Suprapubic skin (tissue), 4 donors: Measurements from ENCODE around the gene MRPS15. TPM values are rescaled to one million over a fixed set of nuclear protein-coding genes. Genes with fewer than 3 reads are reported as not detected.
A peak's percentile ranks its signal among the peaks of the same experiment; 100 is the strongest.

Source experiments
- DNase-seq, 2 donors: peaks; one replicate each; pipeline ENCODE4 v3.0.0-alpha.2; 2019; ENCODE audit warnings: low spot score in 2 of 2
- H3K27ac ChIP-seq: fragments of 200-600 bp; sonication (generic); one replicate; pipeline ENCODE4 v1.5.1; 2019
- H3K27me3 ChIP-seq: fragments of 200-600 bp; sonication (generic); one replicate; pipeline ENCODE4 v1.5.1; 2019
- H3K36me3 ChIP-seq: fragments of 200-600 bp; sonication (generic); one replicate; pipeline ENCODE4 v1.5.1; 2019
- H3K4me1 ChIP-seq: fragments of 200-600 bp; sonication (generic); one replicate; pipeline ENCODE4 v1.5.1; 2019
- H3K4me3 ChIP-seq: fragments of 200-600 bp; sonication (generic); one replicate; pipeline ENCODE4 v1.5.1; 2019; ENCODE audit warnings: mild to moderate bottlenecking
- H3K9me3 ChIP-seq: fragments of 200-600 bp; sonication (generic); one replicate; pipeline ENCODE4 v1.5.1; 2019
- CTCF ChIP-seq, 2 donors: fragments of 200-600 bp in 1 of 2; fragments of 450-650 bp in 1 of 2; sonication (generic) in 1 of 2; IDR thresholded peaks; one replicate each; pipeline ENCODE4 v1.5.1; 2016 to 2019; ENCODE audit warnings: antibody characterized with exemption in 2 of 2, mild to moderate bottlenecking in 1 of 2, moderate library complexity in 1 of 2
- EP300 ChIP-seq: sonication (generic); formaldehyde crosslinking; IDR thresholded peaks from one replicate; pipeline ENCODE4 v1.6.1; 2017; ENCODE audit warnings: antibody characterized with exemption
- POLR2A ChIP-seq, 2 donors: fragments of 450-650 bp; IDR thresholded peaks; one replicate each; pipeline ENCODE4 v1.6.1; 2017; ENCODE audit warnings: antibody characterized with exemption in 2 of 2, mild to moderate bottlenecking in 2 of 2, moderate library complexity in 2 of 2
- POLR2AphosphoS5 ChIP-seq, 3 donors: sonication (generic); formaldehyde crosslinking; IDR thresholded peaks; one replicate each; pipeline ENCODE4 v1.6.1; 2017; ENCODE audit warnings: antibody characterized with exemption in 3 of 3
- WGBS: methylation state at CpG from one replicate; pipeline ENCODE4 v1.1.5; 2018; 5-methylcytosine and 5-hydroxymethylcytosine counted together
- total RNA-seq, 4 donors: library from RNA; depleted of rRNA; stranded (reverse); fragments of >200 nt; gene quantifications; one replicate each; pipeline ENCODE4 v1.1.0, GENCODE V29; 2016

Gene MRPS15
- total RNA-seq, 4 donors from 2014 or later: 47.7 to 91.3 (median 73.6) TPM

DNA sequence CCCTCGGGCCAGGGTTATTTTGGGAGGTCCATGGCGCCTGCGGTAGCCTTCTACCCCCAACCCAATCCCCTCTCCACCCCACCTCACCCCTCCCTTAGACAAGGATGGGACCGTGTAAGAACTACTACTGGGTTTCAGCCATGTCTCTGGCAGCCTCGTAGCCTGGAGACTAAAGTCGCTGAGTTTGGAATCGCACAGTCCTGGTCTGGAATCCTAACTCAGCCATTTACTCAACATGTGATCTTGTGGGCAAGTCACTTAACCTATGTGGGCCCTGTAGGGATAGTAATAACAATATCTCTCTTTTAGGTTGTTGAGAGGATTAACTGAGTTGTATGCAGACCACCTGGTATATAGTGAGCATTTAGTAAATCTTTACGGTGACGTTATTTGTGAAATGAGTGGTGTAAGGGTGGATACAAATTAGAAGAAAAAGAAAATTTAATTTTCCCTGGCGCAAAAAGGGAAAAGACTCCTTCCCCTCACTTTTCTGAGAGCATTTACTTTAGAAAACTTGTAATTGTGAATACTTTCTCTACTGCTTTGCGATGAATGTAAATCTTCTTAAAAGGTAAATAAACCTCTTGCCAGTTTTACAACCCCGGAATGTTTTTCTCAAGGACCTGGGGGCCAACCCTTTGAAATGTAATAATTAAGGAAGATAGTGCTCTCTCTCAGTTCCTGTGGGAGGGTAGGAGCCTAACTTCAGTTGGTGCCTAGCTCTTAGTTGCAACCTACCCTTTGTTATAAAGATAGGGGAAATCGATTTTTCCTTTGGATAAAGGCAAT, 615 bp upstream of the MRPS15 start:
- peaks cover 26% of the 10 kb centered on the region for H3K36me3 ChIP-seq
- no peak for DNase-seq
- H3K4me3 ChIP-seq: peak overlapping the region; percentile 96
- peak overlapping the region; percentile 95 for H3K27ac ChIP-seq
- H3K4me1 ChIP-seq: peaks cover 24% of the 10 kb centered on the region
- TF ChIP-seq POLR2A (IDR thresholded peaks at IDR 0.05) (peak in 1 of 2 donors; percentile 18), POLR2AphosphoS5 (IDR thresholded peaks at IDR 0.05) (no peak)
- WGBS: 34% methylated on average over 13 of the region's 13 CpGs
- no peaks in the 10 kb centered on the region for H3K27me3 ChIP-seq
- H3K9me3 ChIP-seq: no peaks in the 10 kb centered on the region

DNA sequence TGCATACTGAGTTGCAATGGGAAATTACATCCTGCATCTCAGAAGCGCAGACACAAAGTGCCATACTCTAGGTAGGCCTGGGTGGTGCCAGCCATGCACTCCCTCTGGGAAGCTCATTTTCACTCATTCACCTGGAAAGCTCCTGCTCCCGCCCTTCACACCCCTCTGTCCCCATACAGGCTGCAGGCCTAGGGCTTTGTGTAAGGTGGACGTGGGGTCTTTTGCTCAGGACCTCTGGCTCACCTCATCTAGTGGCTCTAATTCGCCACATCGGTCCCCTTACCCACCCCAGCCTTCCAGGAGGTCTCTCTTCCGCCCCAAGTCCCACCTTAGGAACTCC, 751 bp downstream of the MRPS15 start:
- 19% methylated on average over 6 of the region's 6 CpGs for WGBS
- peaks cover 31% of the 10 kb centered on the region for H3K36me3 ChIP-seq
- no peak overlapping the region for H3K27ac ChIP-seq
- TF ChIP-seq POLR2AphosphoS5 (IDR thresholded peaks at IDR 0.05) (no peak), EP300 (no peak), POLR2A (IDR thresholded peaks at IDR 0.05) (no peak), CTCF (IDR thresholded peaks at IDR 0.05) (no peak)
- no peaks in the 10 kb centered on the region for H3K9me3 ChIP-seq
- DNase-seq: no peak
- H3K27me3 ChIP-seq: no peaks in the 10 kb centered on the region
- H3K4me1 ChIP-seq: peaks cover 24% of the 10 kb centered on the region
- H3K4me3 ChIP-seq: peak overlapping the region; percentile 96

DNA sequence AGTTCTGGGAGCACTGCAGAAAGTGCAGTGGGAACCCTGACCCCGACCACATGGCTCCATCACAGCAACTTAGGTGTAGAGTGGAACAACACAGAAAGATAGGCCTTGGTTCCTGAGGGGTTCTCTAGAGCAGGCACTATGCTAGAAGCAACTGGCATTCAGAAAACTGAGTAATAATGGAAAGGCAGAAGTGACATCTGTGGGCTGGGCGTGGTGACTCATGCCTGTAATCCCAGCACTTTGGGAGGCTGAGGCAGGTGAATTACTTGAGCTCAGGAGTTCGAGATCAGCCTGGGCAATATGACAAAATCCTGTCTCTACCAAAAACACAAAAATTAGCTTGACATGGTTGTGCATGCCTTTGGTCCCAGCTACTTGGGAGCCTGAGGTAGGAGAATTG, 5.3 kb downstream of the MRPS15 start:
- TF ChIP-seq CTCF (IDR thresholded peaks at IDR 0.05) (no peak), EP300 (no peak), POLR2AphosphoS5 (IDR thresholded peaks at IDR 0.05) (no peak), POLR2A (IDR thresholded peaks at IDR 0.05) (no peak)
- no peak overlapping the region for H3K4me3 ChIP-seq
- no peaks in the 10 kb centered on the region for H3K9me3 ChIP-seq
- peaks cover 62% of the 10 kb centered on the region for H3K36me3 ChIP-seq
- H3K4me1 ChIP-seq: peaks cover 16% of the 10 kb centered on the region
- H3K27ac ChIP-seq: no peak overlapping the region
- WGBS: 88% methylated on average over 3 of the region's 3 CpGs
- DNase-seq: no peak
- no peaks in the 10 kb centered on the region for H3K27me3 ChIP-seq

- peaks cover 62% of the 10 kb centered on the region for H3K36me3 ChIP-seq
- H3K27me3 ChIP-seq: no peaks in the 10 kb centered on the region
- H3K4me3 ChIP-seq: no peak overlapping the region
- no peaks in the 10 kb centered on the region for H3K9me3 ChIP-seq
- TF ChIP-seq POLR2AphosphoS5 (IDR thresholded peaks at IDR 0.05): no peak
- no peak for TF ChIP-seq CTCF (IDR thresholded peaks at IDR 0.05)
- no peak for TF ChIP-seq EP300
- no peak for TF ChIP-seq POLR2A (IDR thresholded peaks at IDR 0.05)
- H3K27ac ChIP-seq: no peak overlapping the region
- H3K4me1 ChIP-seq: peaks cover 4% of the 10 kb centered on the region
- WGBS: 63% methylated on average over 5 of the region's 5 CpGs
- DNase-seq: no peak
Observed at GRCh38 chr1:36457691-36458090, 6.5 kb downstream of the MRPS15 start.

GRCh38 chr1:36456391-36456928, 7.7 kb downstream of the MRPS15 start:
- Histone ChIP-seq H3K27me3 (no peaks in the 10 kb centered on the region), H3K9me3 (no peaks in the 10 kb centered on the region), H3K27ac (no peak overlapping the region), H3K4me1 (peaks cover under 1% of the 10 kb centered on the region), H3K4me3 (no peak overlapping the region), H3K36me3 (peaks cover 53% of the 10 kb centered on the region)
- DNase-seq: no peak
- TF ChIP-seq POLR2A (IDR thresholded peaks at IDR 0.05): no peak
- TF ChIP-seq POLR2AphosphoS5 (IDR thresholded peaks at IDR 0.05): no peak
- TF ChIP-seq CTCF (IDR thresholded peaks at IDR 0.05): no peak
- no peak for TF ChIP-seq EP300
